Endometrium (tissue), 2 donors: ENCODE measurements around the gene PDE4B.
"Not testable (repeated sequence)": the region's sequence is repeated elsewhere in the genome, so short reads cannot be mapped to it uniquely, and the experiment has no call there.

Source experiments
- FAIRE-seq: peaks from 2 replicates; lab custom pipeline; 2012; peaks lifted over from hg19 to GRCh38; lab: Jason Lieb, UNC
- donor health status: control.
- donor health status: control.

PDE4B gene

DNA sequence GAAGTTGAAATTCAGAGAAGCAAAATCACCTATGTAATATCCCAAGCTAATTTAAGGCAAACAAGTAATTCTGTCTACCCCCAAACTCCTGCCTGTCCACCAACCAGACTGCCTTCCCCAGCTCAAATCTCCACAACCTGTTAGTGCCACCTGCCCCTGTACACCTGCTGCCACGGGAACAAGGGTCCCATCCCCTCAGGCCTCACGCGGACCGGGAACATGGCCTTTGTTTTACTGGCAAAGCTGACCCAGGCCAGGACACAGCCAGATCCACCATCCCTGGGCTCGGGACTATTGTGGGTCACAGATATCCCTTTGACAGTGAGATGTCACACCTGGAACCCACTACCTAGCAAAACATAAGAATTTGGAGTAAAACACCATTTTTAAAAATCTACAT, 601.9 kb downstream of the PDE4B start:
- no peak for FAIRE-seq

DNA sequence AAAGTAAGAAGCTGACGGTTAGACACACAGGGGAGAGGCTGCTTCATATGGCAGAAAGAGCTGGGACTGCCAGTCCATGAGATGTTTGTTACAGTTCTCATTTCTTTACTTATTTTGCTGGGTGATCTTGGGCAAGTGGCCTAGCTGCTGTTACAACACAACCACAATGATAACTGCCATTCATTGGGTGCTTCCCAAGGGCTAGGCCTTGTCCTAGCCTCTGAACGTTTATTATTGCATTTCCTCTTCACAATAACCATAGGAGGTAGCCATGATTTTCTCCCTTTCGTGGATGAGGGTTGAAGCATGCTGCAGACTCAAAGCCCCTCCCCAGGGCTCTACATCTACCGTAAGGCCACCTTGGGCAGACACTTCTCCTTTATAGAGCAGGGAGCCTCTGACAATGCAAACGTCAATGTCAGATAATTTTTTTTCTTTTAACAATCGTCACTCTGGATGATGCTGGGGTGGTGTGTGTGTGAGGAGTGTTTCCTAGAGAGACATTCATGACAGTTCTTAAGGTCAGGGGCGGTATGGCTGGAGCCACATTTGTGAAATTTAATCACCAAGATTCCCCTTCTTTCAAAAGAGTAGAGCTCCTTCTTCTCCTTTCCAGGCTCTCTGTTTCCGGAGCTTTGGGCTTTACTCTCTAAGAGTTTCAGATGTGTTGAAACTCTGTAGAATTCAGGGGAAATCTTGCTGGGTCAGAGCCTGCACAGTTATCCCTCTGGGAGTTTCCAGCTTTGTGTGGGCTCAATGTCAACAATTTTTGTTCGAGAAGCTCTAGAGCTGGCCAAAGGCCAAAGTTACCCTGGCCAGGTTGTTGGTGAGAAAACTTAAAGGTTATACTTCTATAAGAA, 602.7 kb downstream of the PDE4B start:
- FAIRE-seq = no peak

DNA sequence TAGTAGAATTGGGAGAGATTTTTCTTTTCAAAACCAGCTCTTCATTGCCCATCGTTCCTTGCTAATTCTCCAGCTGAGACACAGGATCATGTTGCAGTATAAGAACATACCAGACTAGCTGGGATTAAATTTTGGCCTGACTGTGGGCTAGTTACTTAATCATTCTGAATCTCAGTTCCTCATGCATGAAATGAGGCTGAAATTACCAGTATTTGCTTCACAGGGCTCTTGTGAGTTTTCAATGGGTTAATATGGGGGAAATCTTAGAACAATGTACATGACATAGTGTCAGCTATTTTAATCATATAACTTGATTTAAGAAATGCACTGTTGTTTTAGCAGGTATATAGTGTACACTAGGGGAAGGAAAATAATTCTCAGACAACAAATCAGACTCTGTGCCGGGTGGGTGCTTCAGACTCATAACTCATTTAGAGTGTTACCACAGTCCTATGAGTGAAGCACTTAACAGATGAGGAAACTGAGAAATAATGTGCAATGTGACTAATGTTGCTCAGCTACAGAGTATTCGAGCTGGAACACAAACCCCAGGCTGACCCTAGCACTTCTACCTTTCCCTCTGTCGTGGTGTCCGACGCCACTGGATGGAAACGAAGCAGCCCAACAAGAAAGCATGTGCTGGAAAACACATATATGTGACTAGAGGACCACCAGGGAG, 603.7 kb downstream of the PDE4B start:
- no peak for FAIRE-seq

- no peak for FAIRE-seq
Measured at GRCh38 chr1:66397192-66397591, 604.5 kb downstream of the PDE4B start.

GRCh38 chr1:66399888-66400529, 607.3 kb downstream of the PDE4B start:
- no peak for FAIRE-seq

- FAIRE-seq = no peak
Measured at GRCh38 chr1:66400660-66401059, 608.0 kb downstream of the PDE4B start.

DNA sequence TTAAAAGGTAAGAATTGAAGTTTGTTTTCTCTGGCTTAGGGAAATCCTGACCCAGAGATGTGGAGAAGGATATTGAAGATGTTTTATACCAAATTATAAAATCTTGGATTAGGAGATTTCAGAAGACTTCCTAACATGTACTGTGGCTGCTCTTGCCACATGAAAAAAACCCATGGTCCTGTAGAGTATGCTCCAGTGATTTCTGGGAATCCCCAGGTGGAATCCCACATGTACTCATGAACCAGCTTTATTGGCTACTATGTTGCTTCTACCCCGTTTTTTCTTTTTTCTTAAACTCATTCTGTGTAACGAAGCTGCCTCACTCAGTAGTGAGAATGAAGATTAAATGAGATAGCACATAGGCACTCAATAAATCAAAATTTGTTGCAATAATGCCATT, 608.5 kb downstream of the PDE4B start:
- no peak for FAIRE-seq

- FAIRE-seq = peak; percentile 8
Measured at GRCh38 chr1:66402194-66402593, 609.5 kb downstream of the PDE4B start.

DNA sequence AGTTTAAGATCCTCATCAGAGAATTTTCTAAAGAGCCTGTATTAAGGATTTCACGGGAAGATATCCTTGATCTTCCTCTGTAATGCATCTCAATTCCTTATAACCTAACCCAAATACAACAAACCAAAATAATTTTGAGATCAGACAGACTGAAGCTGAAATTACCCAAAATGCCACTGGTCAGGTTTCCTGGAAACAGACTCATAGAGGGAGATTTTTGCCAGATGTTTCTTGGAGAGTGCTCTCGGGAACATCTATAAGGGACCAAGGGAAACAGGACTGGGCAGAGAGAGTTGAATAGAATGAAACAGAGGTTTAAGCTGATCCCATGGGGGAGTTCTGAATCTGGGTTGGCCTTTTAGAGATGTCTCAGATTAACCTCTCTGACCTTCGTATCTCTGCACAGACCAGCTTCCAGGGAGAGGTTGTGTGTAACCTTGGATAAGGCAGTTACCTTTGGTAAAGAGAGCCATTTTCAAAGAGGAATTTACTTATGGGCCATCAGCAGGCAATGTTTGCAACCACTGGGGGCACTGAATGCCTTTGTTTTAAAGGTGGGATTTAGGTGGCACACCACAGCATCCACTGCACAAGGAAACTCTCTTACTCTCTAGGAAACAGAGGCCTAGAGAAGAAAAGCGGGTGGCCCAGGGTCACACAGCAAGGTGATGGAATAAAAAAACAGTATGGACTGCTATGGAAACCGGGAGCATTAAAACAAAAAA, 610.5 kb downstream of the PDE4B start:
- no peak for FAIRE-seq

DNA sequence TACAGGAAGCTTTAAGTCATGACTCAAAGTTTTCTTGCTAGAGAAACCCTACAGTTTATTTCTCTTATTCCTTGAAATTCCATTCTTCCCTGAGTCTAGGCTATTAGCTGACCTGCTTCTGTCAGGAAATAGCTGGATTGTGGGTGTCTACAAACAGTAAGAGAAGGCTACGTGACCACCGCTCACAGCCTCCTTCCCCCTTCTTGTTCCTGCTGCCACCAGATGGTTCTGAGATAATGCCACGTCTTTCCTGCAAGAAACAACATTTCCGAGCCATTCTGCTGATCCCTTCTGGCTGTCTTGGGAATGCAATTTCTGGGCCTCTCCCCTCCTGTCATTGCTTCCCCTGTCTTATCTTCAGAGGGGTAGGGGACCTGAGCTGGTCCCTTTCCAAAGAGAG, 612.4 kb downstream of the PDE4B start:
- FAIRE-seq = no peak

- not testable (repeated sequence) for FAIRE-seq
Measured at GRCh38 chr1:66411449-66411848, 618.8 kb downstream of the PDE4B start.

DNA sequence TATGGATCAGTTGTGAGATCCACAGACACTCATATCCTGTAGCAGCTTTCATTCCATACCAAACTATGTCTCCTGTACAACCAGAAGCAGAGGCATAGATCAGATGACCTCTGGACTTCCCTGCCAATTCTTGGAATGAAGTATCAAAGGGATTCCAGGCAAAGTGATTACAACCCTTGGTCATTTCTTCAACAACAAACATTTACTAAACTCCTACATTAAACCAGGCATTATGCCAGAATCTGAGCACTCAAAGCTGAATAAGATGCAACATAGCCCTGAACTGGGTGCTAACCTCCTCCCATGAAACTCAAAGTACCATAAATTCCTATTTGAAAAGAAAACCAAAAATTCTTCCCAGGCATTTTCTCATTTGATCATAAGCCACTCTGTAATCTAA, 620.0 kb downstream of the PDE4B start:
- no peak for FAIRE-seq

DNA sequence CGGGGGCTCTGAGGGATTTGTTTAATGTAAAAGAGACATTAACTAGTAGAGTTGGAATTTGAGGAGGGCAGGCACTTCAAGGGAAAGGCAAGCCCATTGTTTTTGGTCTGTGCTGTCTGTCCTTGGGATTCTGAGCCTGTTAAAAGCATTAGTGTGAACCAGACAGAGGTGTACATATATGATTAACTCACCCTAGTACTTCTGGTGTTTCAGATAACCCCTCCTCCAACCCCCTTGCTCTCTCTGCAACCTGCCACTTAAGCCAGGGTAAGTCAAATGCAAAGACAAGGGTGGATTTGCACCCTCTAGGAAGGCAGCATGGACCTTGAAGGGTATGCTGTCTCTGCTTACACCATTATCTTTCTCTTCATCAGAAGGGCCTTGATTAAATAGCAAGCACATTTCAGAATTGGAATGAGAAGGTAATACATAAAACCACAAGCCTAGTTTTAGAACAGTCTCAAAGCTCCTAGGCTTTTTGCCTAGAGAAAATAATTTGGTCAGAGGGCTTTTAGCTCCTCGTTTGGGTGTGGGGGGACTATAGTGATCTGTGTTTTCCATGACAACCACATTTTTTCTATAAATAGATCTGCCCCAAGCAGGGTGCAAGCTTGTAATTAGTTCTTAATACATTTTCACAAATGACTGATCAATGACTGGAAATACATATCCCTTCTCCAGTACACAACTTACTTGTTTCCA, 620.6 kb downstream of the PDE4B start:
- FAIRE-seq = no peak

- FAIRE-seq = no peak
Measured at GRCh38 chr1:66413838-66414175, 621.1 kb downstream of the PDE4B start.

DNA sequence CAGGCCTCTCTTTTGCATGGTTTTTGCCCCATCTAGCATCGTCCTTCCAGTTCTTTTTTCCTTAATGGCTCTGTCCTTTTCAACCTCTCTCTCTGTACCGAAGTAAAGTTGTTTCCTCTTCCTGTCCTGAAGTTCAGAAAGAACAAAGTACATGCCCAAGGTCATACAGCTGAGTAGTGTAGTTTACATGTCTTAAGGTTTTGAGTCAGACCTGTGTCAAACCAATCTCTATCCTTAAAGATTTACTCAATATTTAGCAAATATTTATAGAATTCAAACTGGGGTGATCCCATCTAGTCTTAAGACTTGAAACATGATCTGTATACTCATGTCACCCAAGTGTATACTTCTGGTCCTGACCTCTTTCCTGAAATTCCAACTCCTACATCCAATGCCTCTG, 622.6 kb downstream of the PDE4B start:
- no peak for FAIRE-seq

DNA sequence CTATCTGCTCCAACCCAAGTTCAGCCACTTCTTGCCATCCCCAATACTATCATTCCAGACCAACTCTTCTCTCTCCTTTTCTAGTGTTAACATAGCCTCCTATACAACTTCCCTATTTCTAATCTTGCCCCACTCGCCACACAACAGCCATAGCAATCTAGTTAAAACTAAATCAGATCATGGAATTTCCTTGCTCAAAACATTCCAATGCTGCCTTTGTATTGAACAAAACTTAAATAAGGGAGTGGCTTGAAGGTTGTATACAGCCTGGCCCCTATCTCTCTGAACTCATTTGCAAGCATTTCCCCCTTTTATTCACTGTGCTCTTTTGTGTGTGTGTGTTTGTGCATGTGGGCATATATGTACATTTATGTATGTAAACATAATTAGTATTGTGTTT, 623.2 kb downstream of the PDE4B start:
- FAIRE-seq = no peak

- no peak for FAIRE-seq
Measured at GRCh38 chr1:66416295-66416694, 623.6 kb downstream of the PDE4B start.

DNA sequence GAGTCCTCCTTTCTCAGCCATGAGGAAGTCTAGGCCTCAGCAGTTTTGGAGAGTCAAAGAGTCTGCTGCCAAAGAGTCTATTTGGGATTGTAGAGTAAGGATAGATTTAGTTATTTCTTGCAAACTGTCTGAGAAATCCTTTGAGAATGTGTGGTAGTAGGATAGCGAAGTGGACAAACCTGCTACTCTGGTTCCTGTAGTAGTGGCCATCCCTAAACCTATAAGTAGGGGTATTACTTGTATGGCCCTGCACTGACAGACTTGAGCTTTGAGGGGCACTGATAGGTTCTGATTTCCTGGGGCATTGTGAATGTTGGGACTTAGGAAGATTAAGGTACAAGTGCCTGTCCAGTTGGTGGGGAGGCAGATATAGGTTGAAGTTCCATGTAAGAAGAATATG, 625.3 kb downstream of the PDE4B start:
- FAIRE-seq = no peak

DNA sequence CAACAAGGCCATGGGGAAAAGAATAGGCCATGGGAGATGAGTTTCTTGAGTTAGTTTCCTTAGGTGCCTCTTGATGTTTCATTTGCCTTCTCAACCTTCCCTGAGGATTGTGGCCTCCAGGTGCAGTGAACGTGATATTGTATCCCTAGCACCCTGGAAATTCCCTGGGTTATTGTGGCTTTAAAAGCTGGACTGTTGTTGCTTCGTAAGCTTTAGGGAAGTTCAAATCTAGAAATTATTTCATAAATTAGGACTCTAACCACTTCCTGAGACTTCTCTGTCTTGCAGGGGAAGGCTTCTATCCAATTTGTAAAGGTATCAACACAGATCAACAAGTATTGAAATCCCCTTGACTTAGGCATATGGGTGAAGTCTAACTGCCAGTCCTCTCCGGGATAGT, 627.5 kb downstream of the PDE4B start:
- not testable (repeated sequence) for FAIRE-seq

DNA sequence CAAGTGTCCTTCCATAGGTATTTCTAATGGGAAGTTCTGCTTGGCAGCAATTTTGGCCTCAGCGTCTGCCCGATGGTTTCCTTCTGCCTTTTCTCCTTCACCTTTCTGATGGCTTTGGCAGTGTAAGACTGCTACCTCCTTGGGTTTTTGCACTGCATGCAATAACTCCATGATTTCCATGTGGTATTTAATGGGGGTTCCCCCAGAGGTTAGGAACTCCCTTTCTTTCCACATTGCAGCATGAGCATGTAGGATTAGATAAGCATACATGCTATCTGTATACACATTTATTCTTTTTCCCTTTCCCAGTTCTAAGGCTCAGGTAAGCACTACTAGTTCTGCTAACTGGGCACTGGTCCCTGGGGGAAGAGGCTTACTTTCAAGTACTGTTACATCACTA, 628.2 kb downstream of the PDE4B start:
- not testable (repeated sequence) for FAIRE-seq

- FAIRE-seq = no peak
Measured at GRCh38 chr1:66422804-66423203, 630.1 kb downstream of the PDE4B start.
